Measurements from ENCODE around the gene PRR36. TPM values are rescaled to one million over a fixed set of nuclear protein-coding genes. Genes with fewer than 3 reads are reported as not detected.
A peak's percentile ranks its signal among the peaks of the same experiment; 100 is the strongest.

Gene PRR36
- polyA plus RNA-seq, 2 of the 4 experiments (the other 2 are of a cell fraction): 0.04 to 0.35 TPM

GRCh38 chr19:7916103-7916954 lies 42.1 kb upstream of the PRR36 start:
- TF ChIP-seq RCOR1 (IDR thresholded peaks at IDR 0.05; ENCODE audit: low read depth, low read length) (no peak), CHD2 (IDR thresholded peaks at IDR 0.05; ENCODE audit: low read length, partially characterized antibody) (no peak), SREBF2 (IDR thresholded peaks at IDR 0.05) (no peak), EP300 (IDR thresholded peaks at IDR 0.05) (no peak), E2F6 (IDR thresholded peaks at IDR 0.05; ENCODE audit: borderline replicate concordance, low read depth) (peak; percentile 59; the same call in 1 of the 2 replicates), ZFP36 (IDR thresholded peaks at IDR 0.05; ENCODE audit: borderline replicate concordance, partially characterized antibody) (peak; percentile 58), HMGXB4 (CRISPR knock-in tag; IDR thresholded peaks at IDR 0.05; ENCODE audit: borderline replicate concordance) (no peak), POLR2A (IDR thresholded peaks at IDR 0.05; ENCODE audit: low read length) (peak; percentile 14; the same call in 1 of the 2 replicates)
- TF ChIP-seq, protein P1, sequence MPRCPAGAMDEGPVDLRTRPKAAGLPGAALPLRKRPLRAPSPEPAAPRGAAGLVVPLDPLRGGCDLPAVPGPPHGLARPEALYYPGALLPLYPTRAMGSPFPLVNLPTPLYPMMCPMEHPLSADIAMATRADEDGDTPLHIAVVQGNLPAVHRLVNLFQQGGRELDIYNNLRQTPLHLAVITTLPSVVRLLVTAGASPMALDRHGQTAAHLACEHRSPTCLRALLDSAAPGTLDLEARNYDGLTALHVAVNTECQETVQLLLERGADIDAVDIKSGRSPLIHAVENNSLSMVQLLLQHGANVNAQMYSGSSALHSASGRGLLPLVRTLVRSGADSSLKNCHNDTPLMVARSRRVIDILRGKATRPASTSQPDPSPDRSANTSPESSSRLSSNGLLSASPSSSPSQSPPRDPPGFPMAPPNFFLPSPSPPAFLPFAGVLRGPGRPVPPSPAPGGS (IDR thresholded peaks at IDR 0.05): no peak
- Histone ChIP-seq H3K4me1 (peaks cover 17% of the 10 kb centered on the region), H3K9me3 (no peaks in the 10 kb centered on the region), H3K4me2 (peak overlapping the region; percentile 87), H3K27ac (peak overlapping the region; percentile 65 to 90), H3K4me3 (peak overlapping the region; percentile 43)
- ATAC-seq: peak; percentile 6 to 15; a peak in 4 of 6 replicates
- WGBS (ENCODE audit: missing lambda C conversion rate): 61% methylated on average over 11 of the region's 104 CpGs
- ChIA-PET CTCF (interaction anchor here (0.6 to 2.4 kb wide), 8 partner anchors 8 to 62 kb away, joined by 3 to 14 read pairs (median 4); partner anchors contain the start of gene MAP2K7), POLR2A (interaction anchor here (0.5 to 1.8 kb wide), 2 partner anchors 10 to 13 kb away, joined by 3 to 4 read pairs; no protein-coding TSS in a partner anchor)
- FAIRE-seq: no peak
- no peak for DNase-seq (ENCODE audit: low read depth in 1 of 2, low spot score in 1 of 2)

DNA sequence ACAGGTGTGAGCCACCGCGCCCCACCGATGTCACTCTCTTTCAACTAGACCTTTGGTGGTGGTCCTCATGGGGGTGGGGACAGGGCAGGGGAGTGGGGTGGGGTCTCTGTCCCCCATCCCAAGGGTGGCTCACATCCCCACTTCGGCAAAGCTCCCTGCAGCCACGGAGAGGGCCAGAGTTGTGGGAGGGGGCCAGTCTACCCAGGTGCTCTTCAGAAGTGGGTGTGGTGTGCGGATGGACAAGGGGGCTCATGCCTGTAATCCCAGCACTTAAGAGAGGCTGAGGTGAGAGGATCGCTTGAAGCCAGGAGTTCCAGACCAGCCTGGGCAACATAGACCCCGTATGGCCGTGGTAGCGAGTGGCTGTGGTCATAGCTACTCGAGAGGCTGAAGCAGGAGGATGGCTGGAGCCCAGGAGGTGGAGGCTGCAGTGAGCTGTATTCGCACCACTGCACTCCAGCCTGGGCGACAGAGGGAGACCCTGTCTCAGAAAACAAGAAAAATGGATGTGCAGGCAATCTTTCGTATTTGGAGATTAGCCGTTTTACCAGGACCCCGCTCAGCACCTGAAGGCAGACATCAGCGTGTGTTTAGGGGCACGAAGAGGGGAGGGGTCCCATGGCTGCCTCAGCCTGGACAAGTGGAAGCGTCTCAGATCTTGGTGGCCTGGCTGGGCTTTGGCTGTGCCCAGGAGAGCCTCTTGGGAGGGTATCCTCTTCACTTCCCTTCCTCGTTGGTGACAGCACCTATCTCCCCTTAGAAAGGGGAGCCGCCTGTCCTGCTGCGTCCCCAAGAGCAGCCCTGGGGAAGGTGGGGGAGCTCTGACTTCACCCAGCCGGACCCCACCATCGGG lies 41.3 kb upstream of the PRR36 start:
- FAIRE-seq (no peak), ATAC-seq (no peak), DNase-seq (ENCODE audit: low read depth in 1 of 2, low spot score in 1 of 2) (no peak)
- ChIA-PET POLR2A (interaction anchor here (1.8 kb wide), 1 partner anchor 12 kb away, joined by 4 read pairs; no protein-coding TSS in a partner anchor), CTCF (interaction anchor here (0.6 to 2.3 kb wide), 5 partner anchors 9 to 61 kb away, joined by 3 to 7 read pairs (median 3); partner anchors contain the start of gene MAP2K7)
- Histone ChIP-seq H3K4me3 (no peak overlapping the region; the same call in 2 of the 3 replicates), H3K9me3 (no peaks in the 10 kb centered on the region), H3K4me1 (peaks cover 13% of the 10 kb centered on the region), H3K4me2 (peak overlapping the region; percentile 87; the same call in 2 of the 3 replicates), H3K27ac (peak overlapping the region in 1 of 2 experiments; percentile 90; a peak in 2 of 6 replicates)
- TF ChIP-seq CBX8 (IDR thresholded peaks at IDR 0.05) (no peak), BHLHE40 (IDR thresholded peaks at IDR 0.05; ENCODE audit: low read depth, low read length) (no peak), MAX (IDR thresholded peaks at IDR 0.05) (no peak), MAZ (IDR thresholded peaks at IDR 0.05; ENCODE audit: borderline replicate concordance, low read depth, low read length) (no peak), PHF8 (IDR thresholded peaks at IDR 0.05; ENCODE audit: borderline replicate concordance, low read depth) (no peak), RCOR1 (IDR thresholded peaks at IDR 0.05; ENCODE audit: low read depth, low read length) (no peak), TFCP2L1 (CRISPR knock-in tag; IDR thresholded peaks at IDR 0.05) (no peak), RNF2 (IDR thresholded peaks at IDR 0.05; ENCODE audit: borderline replicate concordance, low read depth) (no peak), CHD4 (IDR thresholded peaks at IDR 0.05; ENCODE audit: borderline replicate concordance) (no peak)
- TF ChIP-seq, protein P2, sequence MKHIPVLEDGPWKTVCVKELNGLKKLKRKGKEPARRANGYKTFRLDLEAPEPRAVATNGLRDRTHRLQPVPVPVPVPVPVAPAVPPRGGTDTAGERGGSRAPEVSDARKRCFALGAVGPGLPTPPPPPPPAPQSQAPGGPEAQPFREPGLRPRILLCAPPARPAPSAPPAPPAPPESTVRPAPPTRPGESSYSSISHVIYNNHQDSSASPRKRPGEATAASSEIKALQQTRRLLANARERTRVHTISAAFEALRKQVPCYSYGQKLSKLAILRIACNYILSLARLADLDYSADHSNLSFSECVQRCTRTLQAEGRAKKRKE (CRISPR knock-in tag; IDR thresholded peaks at IDR 0.05; ENCODE audit: low read depth): no peak
- TF ChIP-seq, protein P3, sequence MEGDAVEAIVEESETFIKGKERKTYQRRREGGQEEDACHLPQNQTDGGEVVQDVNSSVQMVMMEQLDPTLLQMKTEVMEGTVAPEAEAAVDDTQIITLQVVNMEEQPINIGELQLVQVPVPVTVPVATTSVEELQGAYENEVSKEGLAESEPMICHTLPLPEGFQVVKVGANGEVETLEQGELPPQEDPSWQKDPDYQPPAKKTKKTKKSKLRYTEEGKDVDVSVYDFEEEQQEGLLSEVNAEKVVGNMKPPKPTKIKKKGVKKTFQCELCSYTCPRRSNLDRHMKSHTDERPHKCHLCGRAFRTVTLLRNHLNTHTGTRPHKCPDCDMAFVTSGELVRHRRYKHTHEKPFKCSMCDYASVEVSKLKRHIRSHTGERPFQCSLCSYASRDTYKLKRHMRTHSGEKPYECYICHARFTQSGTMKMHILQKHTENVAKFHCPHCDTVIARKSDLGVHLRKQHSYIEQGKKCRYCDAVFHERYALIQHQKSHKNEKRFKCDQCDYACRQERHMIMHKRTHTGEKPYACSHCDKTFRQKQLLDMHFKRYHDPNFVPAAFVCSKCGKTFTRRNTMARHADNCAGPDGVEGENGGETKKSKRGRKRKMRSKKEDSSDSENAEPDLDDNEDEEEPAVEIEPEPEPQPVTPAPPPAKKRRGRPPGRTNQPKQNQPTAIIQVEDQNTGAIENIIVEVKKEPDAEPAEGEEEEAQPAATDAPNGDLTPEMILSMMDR (IDR thresholded peaks at IDR 0.05): no peak
- TF ChIP-seq, protein P4, sequence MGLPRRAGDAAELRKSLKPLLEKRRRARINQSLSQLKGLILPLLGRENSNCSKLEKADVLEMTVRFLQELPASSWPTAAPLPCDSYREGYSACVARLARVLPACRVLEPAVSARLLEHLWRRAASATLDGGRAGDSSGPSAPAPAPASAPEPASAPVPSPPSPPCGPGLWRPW (IDR thresholded peaks at IDR 0.05): no peak
- 92% methylated on average over 14 of the region's 24 CpGs for WGBS (ENCODE audit: missing lambda C conversion rate)
